Measurements from ENCODE around the gene CDC73. TPM values are rescaled to one million over a fixed set of nuclear protein-coding genes. Genes with fewer than 3 reads are reported as not detected.
A peak's percentile ranks its signal among the peaks of the same experiment; 100 is the strongest.

CDC73 gene
- total RNA-seq, 1 donor: 29.7 TPM

DNA sequence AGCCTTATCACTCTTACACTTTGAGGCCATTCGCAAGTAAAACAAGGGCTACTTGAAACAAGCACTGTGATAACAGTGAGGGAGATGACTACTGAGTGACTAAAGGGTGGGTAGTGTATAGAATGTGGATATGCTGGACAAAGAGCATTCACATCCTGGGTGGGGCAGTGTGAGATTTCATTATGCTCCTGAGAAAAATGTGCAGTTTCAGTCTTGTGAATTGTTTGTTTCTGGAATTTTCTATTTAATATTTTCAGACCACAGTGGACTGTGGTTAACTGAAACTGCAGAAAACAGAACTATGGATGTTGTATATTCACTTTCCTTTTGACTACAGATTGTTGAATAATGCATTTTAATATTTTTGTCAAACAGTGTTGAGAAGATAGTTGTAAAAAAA, 89.7 kb downstream of the CDC73 start:
- Histone ChIP-seq H3K27ac (ENCODE audit: low read depth, low read length) (peak overlapping the region; percentile 69), H3K36me3 (ENCODE audit: insufficient read depth, low read length) (peaks cover 9% of the 10 kb centered on the region), H3K79me2 (ENCODE audit: insufficient read depth, low read length) (peaks cover 4% of the 10 kb centered on the region), H2AFZ (ENCODE audit: low read length) (no peak overlapping the region), H3K4me1 (ENCODE audit: insufficient read depth, low read length) (peaks cover 8% of the 10 kb centered on the region), H3K4me2 (ENCODE audit: insufficient read depth, low read length) (peak overlapping the region; percentile 17), H3K4me3 (ENCODE audit: insufficient read depth, low read length) (no peak overlapping the region), H4K20me1 (ENCODE audit: insufficient read depth, low read length) (no peaks in the 10 kb centered on the region), H3K9me3 (ENCODE audit: low read depth, low read length) (no peaks in the 10 kb centered on the region), H3K27me3 (ENCODE audit: insufficient read depth, low read length) (no peaks in the 10 kb centered on the region)
- TF ChIP-seq, protein P1, sequence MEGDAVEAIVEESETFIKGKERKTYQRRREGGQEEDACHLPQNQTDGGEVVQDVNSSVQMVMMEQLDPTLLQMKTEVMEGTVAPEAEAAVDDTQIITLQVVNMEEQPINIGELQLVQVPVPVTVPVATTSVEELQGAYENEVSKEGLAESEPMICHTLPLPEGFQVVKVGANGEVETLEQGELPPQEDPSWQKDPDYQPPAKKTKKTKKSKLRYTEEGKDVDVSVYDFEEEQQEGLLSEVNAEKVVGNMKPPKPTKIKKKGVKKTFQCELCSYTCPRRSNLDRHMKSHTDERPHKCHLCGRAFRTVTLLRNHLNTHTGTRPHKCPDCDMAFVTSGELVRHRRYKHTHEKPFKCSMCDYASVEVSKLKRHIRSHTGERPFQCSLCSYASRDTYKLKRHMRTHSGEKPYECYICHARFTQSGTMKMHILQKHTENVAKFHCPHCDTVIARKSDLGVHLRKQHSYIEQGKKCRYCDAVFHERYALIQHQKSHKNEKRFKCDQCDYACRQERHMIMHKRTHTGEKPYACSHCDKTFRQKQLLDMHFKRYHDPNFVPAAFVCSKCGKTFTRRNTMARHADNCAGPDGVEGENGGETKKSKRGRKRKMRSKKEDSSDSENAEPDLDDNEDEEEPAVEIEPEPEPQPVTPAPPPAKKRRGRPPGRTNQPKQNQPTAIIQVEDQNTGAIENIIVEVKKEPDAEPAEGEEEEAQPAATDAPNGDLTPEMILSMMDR (IDR thresholded peaks at IDR 0.05; ENCODE audit: extremely low read depth, low read depth, low read length): no peak
- DNase-seq (ENCODE audit: insufficient read length, low spot score, missing footprints): peak; percentile 55

DNA sequence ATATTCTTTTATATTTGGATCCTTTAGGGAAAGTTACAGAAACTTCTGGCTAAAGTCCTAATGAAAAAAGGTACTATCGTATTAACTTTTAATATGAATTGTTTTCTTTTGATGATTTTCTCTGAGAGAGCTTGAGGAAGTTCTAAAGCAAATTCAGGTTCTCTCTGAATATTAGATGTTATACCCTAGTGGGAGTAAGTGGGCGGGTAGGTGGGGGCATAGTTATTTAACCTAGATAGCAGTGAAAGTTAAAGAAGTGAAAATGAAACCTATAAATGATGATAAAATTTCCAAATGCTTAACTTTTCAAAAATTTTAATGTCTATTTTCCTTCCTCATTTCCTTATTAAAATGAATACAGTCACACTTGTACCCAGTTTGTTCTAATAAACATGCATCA, 90.8 kb downstream of the CDC73 start:
- H3K4me2 ChIP-seq (ENCODE audit: insufficient read depth, low read length): no peak overlapping the region
- peaks cover 9% of the 10 kb centered on the region for H3K36me3 ChIP-seq (ENCODE audit: insufficient read depth, low read length)
- H4K20me1 ChIP-seq (ENCODE audit: insufficient read depth, low read length): no peaks in the 10 kb centered on the region
- no peaks in the 10 kb centered on the region for H3K9me3 ChIP-seq (ENCODE audit: low read depth, low read length)
- peaks cover 6% of the 10 kb centered on the region for H3K79me2 ChIP-seq (ENCODE audit: insufficient read depth, low read length)
- H2AFZ ChIP-seq (ENCODE audit: low read length): no peak overlapping the region
- peaks cover 8% of the 10 kb centered on the region for H3K4me1 ChIP-seq (ENCODE audit: insufficient read depth, low read length)
- no peak for DNase-seq (ENCODE audit: insufficient read length, low spot score, missing footprints)
- no peaks in the 10 kb centered on the region for H3K27me3 ChIP-seq (ENCODE audit: insufficient read depth, low read length)
- TF ChIP-seq, protein P1 (IDR thresholded peaks at IDR 0.05; ENCODE audit: extremely low read depth, low read depth, low read length): no peak
- no peak overlapping the region for H3K4me3 ChIP-seq (ENCODE audit: insufficient read depth, low read length)
- H3K27ac ChIP-seq (ENCODE audit: low read depth, low read length): no peak overlapping the region

DNA sequence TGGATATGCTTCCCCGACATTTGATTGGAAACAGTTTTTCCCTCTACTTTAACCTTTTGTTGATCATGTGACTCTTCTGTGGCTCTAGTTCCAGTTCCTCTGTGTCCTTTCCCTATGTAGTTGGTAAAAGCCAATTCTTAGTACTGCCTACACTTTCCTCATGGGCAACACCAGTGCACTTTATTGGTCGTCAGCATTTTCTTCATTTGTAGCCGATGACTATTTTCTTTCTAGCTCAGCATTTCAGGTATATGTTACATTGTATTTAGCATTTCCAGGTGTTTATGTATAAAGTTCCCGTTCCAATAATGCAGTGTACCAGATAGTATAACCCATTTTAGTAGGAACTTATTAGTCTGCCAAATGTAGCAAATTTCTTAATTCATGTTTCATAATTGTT, 92.2 kb downstream of the CDC73 start:
- TF ChIP-seq, protein P1 (IDR thresholded peaks at IDR 0.05; ENCODE audit: extremely low read depth, low read depth, low read length): no peak
- peaks cover 8% of the 10 kb centered on the region for H3K4me1 ChIP-seq (ENCODE audit: insufficient read depth, low read length)
- peaks cover 9% of the 10 kb centered on the region for H3K36me3 ChIP-seq (ENCODE audit: insufficient read depth, low read length)
- H3K27me3 ChIP-seq (ENCODE audit: insufficient read depth, low read length): no peaks in the 10 kb centered on the region
- H3K4me3 ChIP-seq (ENCODE audit: insufficient read depth, low read length): no peak overlapping the region
- no peak overlapping the region for H2AFZ ChIP-seq (ENCODE audit: low read length)
- H3K4me2 ChIP-seq (ENCODE audit: insufficient read depth, low read length): no peak overlapping the region
- H3K79me2 ChIP-seq (ENCODE audit: insufficient read depth, low read length): peaks cover 6% of the 10 kb centered on the region
- no peak overlapping the region for H3K27ac ChIP-seq (ENCODE audit: low read depth, low read length)
- no peak for DNase-seq (ENCODE audit: insufficient read length, low spot score, missing footprints)
- H4K20me1 ChIP-seq (ENCODE audit: insufficient read depth, low read length): no peaks in the 10 kb centered on the region
- no peaks in the 10 kb centered on the region for H3K9me3 ChIP-seq (ENCODE audit: low read depth, low read length)

DNA sequence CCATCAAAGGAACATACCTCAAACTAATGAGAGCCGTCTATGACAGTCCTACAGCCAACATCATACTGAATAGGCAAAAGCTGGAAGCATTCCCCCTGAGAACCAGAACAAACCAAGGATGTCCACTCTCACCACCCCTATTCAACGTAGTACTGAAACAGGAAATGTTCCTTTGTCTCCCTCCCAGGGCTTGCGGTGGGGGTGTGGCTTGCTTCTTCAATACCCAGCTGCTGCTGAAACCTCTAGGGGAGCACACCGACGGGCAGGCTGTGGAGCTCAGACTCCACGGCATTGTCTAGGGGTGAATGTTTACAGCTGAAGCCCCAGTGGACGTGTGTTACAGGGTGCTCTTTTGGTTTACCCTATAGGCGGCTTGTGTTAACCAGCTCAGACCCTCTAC, 95.1 kb downstream of the CDC73 start:
- Histone ChIP-seq H3K4me3 (ENCODE audit: insufficient read depth, low read length) (no peak overlapping the region), H2AFZ (ENCODE audit: low read length) (no peak overlapping the region), H3K27me3 (ENCODE audit: insufficient read depth, low read length) (no peaks in the 10 kb centered on the region), H3K36me3 (ENCODE audit: insufficient read depth, low read length) (peaks cover 9% of the 10 kb centered on the region), H3K27ac (ENCODE audit: low read depth, low read length) (no peak overlapping the region), H3K4me1 (ENCODE audit: insufficient read depth, low read length) (no peaks in the 10 kb centered on the region), H3K79me2 (ENCODE audit: insufficient read depth, low read length) (peaks cover 9% of the 10 kb centered on the region), H3K4me2 (ENCODE audit: insufficient read depth, low read length) (no peak overlapping the region), H4K20me1 (ENCODE audit: insufficient read depth, low read length) (no peaks in the 10 kb centered on the region), H3K9me3 (ENCODE audit: low read depth, low read length) (no peaks in the 10 kb centered on the region)
- TF ChIP-seq, protein P1 (IDR thresholded peaks at IDR 0.05; ENCODE audit: extremely low read depth, low read depth, low read length): no peak
- DNase-seq (ENCODE audit: insufficient read length, low spot score, missing footprints): no peak
